Liver (tissue), 9 donors: ENCODE measurements around the gene BCAP31. TPM values are rescaled to one million over a fixed set of nuclear protein-coding genes. Genes with fewer than 3 reads are reported as not detected.

Source experiments
- DNase-seq: peaks from one replicate; pipeline ENCODE4 v3.0.0-alpha.2; 2017; ENCODE audit warnings: low spot score
- H3K27ac ChIP-seq, 2 donors: one replicate each; pipeline ENCODE4 v1.7.0; 2013; ENCODE audit warnings: inconsistent platforms in 2 of 2, low read length in 2 of 2, control low read depth in 1 of 2, low read depth in 1 of 2, mild to moderate bottlenecking in 1 of 2
- H3K27me3 ChIP-seq, 4 donors: one replicate each; pipeline versions ENCODE4 v1.6.1 to v1.7.0; 2013; ENCODE audit warnings: low read length in 3 of 4, inconsistent platforms in 1 of 4, mild to moderate bottlenecking in 1 of 4, moderate library complexity in 1 of 4; ENCODE audit not compliant: control insufficient read depth in 4 of 4, insufficient read depth in 4 of 4
- H3K36me3 ChIP-seq, 4 donors: one replicate each; pipeline versions ENCODE4 v1.6.1 to v1.7.0; 2013; ENCODE audit warnings: low read length in 3 of 4, mild to moderate bottlenecking in 3 of 4, low read depth in 1 of 4, moderate library complexity in 1 of 4; ENCODE audit not compliant: control insufficient read depth in 4 of 4, insufficient read depth in 3 of 4
- H3K4me1 ChIP-seq, 4 donors: one replicate each; pipeline versions ENCODE4 v1.6.1 to v1.7.0; 2013; ENCODE audit warnings: low read length in 3 of 4, mild to moderate bottlenecking in 3 of 4, moderate library complexity in 1 of 4; ENCODE audit not compliant: control insufficient read depth in 4 of 4, insufficient read depth in 4 of 4
- H3K4me3 ChIP-seq, 3 donors: one replicate each; pipeline versions ENCODE4 v1.6.1 to v1.7.0; 2013; ENCODE audit warnings: low read length in 3 of 3, control low read depth in 1 of 3, low read depth in 1 of 3, mild to moderate bottlenecking in 1 of 3
- H3K9ac ChIP-seq, 2 donors: one replicate each; pipeline ENCODE4 v1.7.0; 2013; ENCODE audit warnings: low read length in 2 of 2, mild to moderate bottlenecking in 2 of 2, moderate library complexity in 2 of 2, control low read depth in 1 of 2, low read depth in 1 of 2
- H3K9me3 ChIP-seq, 4 donors: one replicate each; pipeline versions ENCODE4 v1.6.1 to v1.7.0; 2013; ENCODE audit warnings: low read length in 3 of 4; ENCODE audit not compliant: control insufficient read depth in 4 of 4
- EGR1 ChIP-seq, 2 donors: IDR thresholded peaks; 2 replicates each; pipeline ENCODE4 v1.6.1; 2016 to 2018; ENCODE audit warnings: antibody characterized with exemption in 2 of 2, low read depth in 2 of 2
- FOXA1 ChIP-seq: IDR thresholded peaks from 2 replicates; pipeline ENCODE4 v1.6.1; 2016; ENCODE audit warnings: antibody characterized with exemption
- FOXA2 ChIP-seq: IDR thresholded peaks from 2 replicates; pipeline ENCODE4 v1.6.1; 2016; ENCODE audit warnings: antibody characterized with exemption
- GABPA ChIP-seq, 2 donors: IDR thresholded peaks in 1 of 2; conservative IDR thresholded peaks in 1 of 2; 2 replicates each; pipeline ENCODE4 v1.6.1; 2016; ENCODE audit warnings: antibody characterized with exemption in 2 of 2, mild to moderate bottlenecking in 1 of 2, moderate library complexity in 1 of 2
- HNF4A ChIP-seq, 2 donors: conservative IDR thresholded peaks; 2 replicates each; pipeline ENCODE4 v1.6.1; 2016; ENCODE audit warnings: antibody characterized with exemption in 2 of 2, mild to moderate bottlenecking in 2 of 2
- JUND ChIP-seq, 2 donors: IDR thresholded peaks; 2 replicates each; pipeline ENCODE4 v1.6.1; 2016; ENCODE audit warnings: antibody characterized with exemption in 2 of 2
- NR2F2 ChIP-seq: IDR thresholded peaks from 2 replicates; pipeline ENCODE4 v1.6.1; 2016; ENCODE audit warnings: antibody characterized with exemption
- RAD21 ChIP-seq, 2 donors: IDR thresholded peaks; 2 replicates each; pipeline ENCODE4 v1.6.1; 2016; ENCODE audit warnings: antibody characterized with exemption in 2 of 2, mild to moderate bottlenecking in 2 of 2
- RXRA ChIP-seq, 2 donors: IDR thresholded peaks; 2 replicates each; pipeline ENCODE4 v1.6.1; 2017 to 2018; ENCODE audit warnings: antibody characterized with exemption in 2 of 2, mild to moderate bottlenecking in 1 of 2
- SP1 ChIP-seq: IDR thresholded peaks from 2 replicates; pipeline ENCODE4 v1.6.1; 2018; ENCODE audit warnings: antibody characterized with exemption, mild to moderate bottlenecking
- TAF1 ChIP-seq: conservative IDR thresholded peaks from 2 replicates; pipeline ENCODE4 v1.6.1; 2016; ENCODE audit warnings: antibody characterized with exemption, mild to moderate bottlenecking
- YY1 ChIP-seq: IDR thresholded peaks from 2 replicates; pipeline ENCODE4 v1.6.1; 2016; ENCODE audit warnings: antibody characterized with exemption, mild to moderate bottlenecking
- ZBTB33 ChIP-seq: IDR thresholded peaks from 2 replicates; pipeline ENCODE4 v1.6.1; 2016; ENCODE audit warnings: antibody characterized with exemption
- WGBS: extraction: QIAGEN DNeasy Blood & Tissue Kit; methylation state at CpG from one replicate; pipeline ENCODE4 v1.1.7; 2013; 5-methylcytosine and 5-hydroxymethylcytosine counted together
- polyA plus RNA-seq, 2 donors: library from polyadenylated mRNA; stranded (reverse) in 1 of 2; unstranded in 1 of 2; fragments of 200-250 nt in 1 of 2; fragments of >200 nt in 1 of 2; fragmentation: Nextera tagmentation in 1 of 2; extraction: Ambion mirVana in 1 of 2; gene quantifications; one replicate each; pipeline versions ENCODE4 v1.2.1 to v1.2.3, GENCODE V29; 2013 to 2015
- total RNA-seq, 2 donors: library from RNA; depleted of rRNA; stranded (reverse); fragments of >200 nt; gene quantifications; one replicate each; pipeline ENCODE4 v1.2.3, GENCODE V29; 2014
- TF ChIP-seq, protein P1 (sequence below): fragments of 150-350 bp; IDR thresholded peaks from 2 replicates; pipeline ENCODE4 v1.5.1; 2017; ENCODE audit warnings: improper control_type of control experiment, low read depth, low read length; ENCODE audit not compliant: missing input control
- TF ChIP-seq, protein P2 (sequence below): IDR thresholded peaks from 2 replicates; pipeline ENCODE4 v1.6.1; 2016; ENCODE audit warnings: antibody characterized with exemption, mild to moderate bottlenecking
- TF ChIP-seq, protein P3 (sequence below): IDR thresholded peaks from 2 replicates; pipeline ENCODE4 v1.6.1; 2016; ENCODE audit warnings: antibody characterized with exemption
- TF ChIP-seq, protein P4 (sequence below): IDR thresholded peaks from 2 replicates; pipeline ENCODE4 v1.6.1; 2016; ENCODE audit warnings: antibody characterized with exemption
- donor health status: healthy.
- donor health status: healthy.
- donor health status: healthy.
- donor health status: healthy.
- donor health status: healthy.

The BCAP31 gene
- total and polyA plus RNA-seq, 4 donors = 64.6 to 158 (median 119) TPM

DNA sequence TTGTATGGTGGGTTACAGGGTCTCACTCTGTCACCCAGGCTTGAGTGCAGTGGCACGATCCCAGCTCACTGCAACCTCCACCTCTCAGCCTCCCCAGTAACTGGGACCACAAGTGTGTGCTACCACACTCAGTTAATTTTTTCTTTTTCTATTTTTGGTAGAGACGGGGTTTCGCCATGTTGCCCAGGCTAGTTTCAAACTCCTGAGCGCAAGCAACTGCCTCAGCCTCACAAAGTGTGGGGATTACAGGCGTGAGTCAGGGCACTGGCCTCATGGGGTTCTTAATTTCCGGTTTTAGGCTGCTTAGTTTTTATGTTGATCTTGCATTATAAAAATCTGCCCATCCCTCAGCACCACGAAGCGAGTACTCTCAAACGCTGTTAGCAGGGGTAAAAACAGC lies 6.7 kb downstream of the BCAP31 start:
- Histone ChIP-seq H3K4me3 (no peak overlapping the region), H3K27ac (no peak overlapping the region), H3K27me3 (no peaks in the 10 kb centered on the region), H3K4me1 (peaks cover under 1 to 5% (median under 1%) of the 10 kb centered on the region in 4 donors), H3K9me3 (no peaks in the 10 kb centered on the region), H3K9ac (no peak overlapping the region), H3K36me3 (peaks cover 9 to 44% (median 25%) of the 10 kb centered on the region in 4 donors)
- WGBS = 95% methylated on average over 9 of the region's 9 CpGs
- TF ChIP-seq, protein P1, sequence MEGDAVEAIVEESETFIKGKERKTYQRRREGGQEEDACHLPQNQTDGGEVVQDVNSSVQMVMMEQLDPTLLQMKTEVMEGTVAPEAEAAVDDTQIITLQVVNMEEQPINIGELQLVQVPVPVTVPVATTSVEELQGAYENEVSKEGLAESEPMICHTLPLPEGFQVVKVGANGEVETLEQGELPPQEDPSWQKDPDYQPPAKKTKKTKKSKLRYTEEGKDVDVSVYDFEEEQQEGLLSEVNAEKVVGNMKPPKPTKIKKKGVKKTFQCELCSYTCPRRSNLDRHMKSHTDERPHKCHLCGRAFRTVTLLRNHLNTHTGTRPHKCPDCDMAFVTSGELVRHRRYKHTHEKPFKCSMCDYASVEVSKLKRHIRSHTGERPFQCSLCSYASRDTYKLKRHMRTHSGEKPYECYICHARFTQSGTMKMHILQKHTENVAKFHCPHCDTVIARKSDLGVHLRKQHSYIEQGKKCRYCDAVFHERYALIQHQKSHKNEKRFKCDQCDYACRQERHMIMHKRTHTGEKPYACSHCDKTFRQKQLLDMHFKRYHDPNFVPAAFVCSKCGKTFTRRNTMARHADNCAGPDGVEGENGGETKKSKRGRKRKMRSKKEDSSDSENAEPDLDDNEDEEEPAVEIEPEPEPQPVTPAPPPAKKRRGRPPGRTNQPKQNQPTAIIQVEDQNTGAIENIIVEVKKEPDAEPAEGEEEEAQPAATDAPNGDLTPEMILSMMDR = no peak
- no peak for TF ChIP-seq GABPA (IDR thresholded peaks at IDR 0.05 in 1 of 2, conservative IDR thresholded peaks at IDR 0.05 in 1 of 2)
- no peak for TF ChIP-seq EGR1 (IDR thresholded peaks at IDR 0.05; ENCODE audit: low read depth in 2 of 2)
- TF ChIP-seq RXRA (IDR thresholded peaks at IDR 0.05) = no peak
- no peak for TF ChIP-seq RAD21 (IDR thresholded peaks at IDR 0.05)
- no peak for TF ChIP-seq JUND (IDR thresholded peaks at IDR 0.05)
- TF ChIP-seq YY1 = no peak
- TF ChIP-seq TAF1 = no peak
- no peak for TF ChIP-seq FOXA2
- TF ChIP-seq ZBTB33 = no peak
- TF ChIP-seq, protein P2, sequence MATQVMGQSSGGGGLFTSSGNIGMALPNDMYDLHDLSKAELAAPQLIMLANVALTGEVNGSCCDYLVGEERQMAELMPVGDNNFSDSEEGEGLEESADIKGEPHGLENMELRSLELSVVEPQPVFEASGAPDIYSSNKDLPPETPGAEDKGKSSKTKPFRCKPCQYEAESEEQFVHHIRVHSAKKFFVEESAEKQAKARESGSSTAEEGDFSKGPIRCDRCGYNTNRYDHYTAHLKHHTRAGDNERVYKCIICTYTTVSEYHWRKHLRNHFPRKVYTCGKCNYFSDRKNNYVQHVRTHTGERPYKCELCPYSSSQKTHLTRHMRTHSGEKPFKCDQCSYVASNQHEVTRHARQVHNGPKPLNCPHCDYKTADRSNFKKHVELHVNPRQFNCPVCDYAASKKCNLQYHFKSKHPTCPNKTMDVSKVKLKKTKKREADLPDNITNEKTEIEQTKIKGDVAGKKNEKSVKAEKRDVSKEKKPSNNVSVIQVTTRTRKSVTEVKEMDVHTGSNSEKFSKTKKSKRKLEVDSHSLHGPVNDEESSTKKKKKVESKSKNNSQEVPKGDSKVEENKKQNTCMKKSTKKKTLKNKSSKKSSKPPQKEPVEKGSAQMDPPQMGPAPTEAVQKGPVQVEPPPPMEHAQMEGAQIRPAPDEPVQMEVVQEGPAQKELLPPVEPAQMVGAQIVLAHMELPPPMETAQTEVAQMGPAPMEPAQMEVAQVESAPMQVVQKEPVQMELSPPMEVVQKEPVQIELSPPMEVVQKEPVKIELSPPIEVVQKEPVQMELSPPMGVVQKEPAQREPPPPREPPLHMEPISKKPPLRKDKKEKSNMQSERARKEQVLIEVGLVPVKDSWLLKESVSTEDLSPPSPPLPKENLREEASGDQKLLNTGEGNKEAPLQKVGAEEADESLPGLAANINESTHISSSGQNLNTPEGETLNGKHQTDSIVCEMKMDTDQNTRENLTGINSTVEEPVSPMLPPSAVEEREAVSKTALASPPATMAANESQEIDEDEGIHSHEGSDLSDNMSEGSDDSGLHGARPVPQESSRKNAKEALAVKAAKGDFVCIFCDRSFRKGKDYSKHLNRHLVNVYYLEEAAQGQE = no peak
- TF ChIP-seq NR2F2 = no peak
- TF ChIP-seq FOXA1 = no peak
- TF ChIP-seq, protein P3, sequence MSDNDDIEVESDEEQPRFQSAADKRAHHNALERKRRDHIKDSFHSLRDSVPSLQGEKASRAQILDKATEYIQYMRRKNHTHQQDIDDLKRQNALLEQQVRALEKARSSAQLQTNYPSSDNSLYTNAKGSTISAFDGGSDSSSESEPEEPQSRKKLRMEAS = no peak
- TF ChIP-seq SP1 = no peak
- TF ChIP-seq, protein P4, sequence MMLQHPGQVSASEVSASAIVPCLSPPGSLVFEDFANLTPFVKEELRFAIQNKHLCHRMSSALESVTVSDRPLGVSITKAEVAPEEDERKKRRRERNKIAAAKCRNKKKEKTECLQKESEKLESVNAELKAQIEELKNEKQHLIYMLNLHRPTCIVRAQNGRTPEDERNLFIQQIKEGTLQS = no peak
- no peak for DNase-seq

DNA sequence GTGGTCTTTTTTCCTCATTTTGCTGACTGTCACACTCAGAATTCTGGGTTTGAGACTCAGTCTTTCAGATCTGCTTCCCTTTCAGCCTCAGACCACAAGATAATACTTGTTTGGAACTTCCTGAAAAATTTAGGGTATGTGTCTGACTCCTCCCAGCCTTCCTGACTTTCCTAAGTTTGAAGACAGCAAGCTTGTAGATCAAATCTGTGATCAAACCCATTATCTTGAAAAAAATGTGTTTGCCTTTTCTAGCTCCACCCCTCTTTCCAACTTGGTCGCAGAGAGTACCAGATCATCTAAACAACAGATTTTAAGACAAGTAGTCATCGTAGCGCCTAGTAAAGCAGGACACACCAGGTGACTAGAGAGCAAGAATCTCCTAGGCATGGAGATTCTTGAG lies 9.9 kb downstream of the BCAP31 start:
- no peak for DNase-seq
- Histone ChIP-seq H3K27ac (no peak overlapping the region), H3K4me3 (no peak overlapping the region), H3K27me3 (no peaks in the 10 kb centered on the region), H3K36me3 (peaks cover 7 to 43% (median 20%) of the 10 kb centered on the region in 4 donors), H3K4me1 (no peaks in the 10 kb centered on the region), H3K9ac (no peak overlapping the region), H3K9me3 (no peaks in the 10 kb centered on the region)
- 88% methylated on average over 3 of the region's 3 CpGs for WGBS
- TF ChIP-seq, protein P1 = no peak
- no peak for TF ChIP-seq RXRA (IDR thresholded peaks at IDR 0.05)
- no peak for TF ChIP-seq HNF4A (conservative IDR thresholded peaks at IDR 0.05)
- TF ChIP-seq, protein P2 = no peak
- no peak for TF ChIP-seq NR2F2
